HG03571 (cell line): ENCODE results near the gene THSD7A.
A peak's percentile ranks its signal among the peaks of the same experiment; 100 is the strongest.

Source experiments
- ATAC-seq: cut with Tn5 transposase; IDR thresholded peaks from one replicate; pipeline ENCODE4 v1.9.1; 2021; ENCODE audit not compliant: unreplicated experiment

The THSD7A gene

GRCh38 chr7:11638011-11638774 lies 193.8 kb downstream of the THSD7A start:
- no peak for ATAC-seq

DNA sequence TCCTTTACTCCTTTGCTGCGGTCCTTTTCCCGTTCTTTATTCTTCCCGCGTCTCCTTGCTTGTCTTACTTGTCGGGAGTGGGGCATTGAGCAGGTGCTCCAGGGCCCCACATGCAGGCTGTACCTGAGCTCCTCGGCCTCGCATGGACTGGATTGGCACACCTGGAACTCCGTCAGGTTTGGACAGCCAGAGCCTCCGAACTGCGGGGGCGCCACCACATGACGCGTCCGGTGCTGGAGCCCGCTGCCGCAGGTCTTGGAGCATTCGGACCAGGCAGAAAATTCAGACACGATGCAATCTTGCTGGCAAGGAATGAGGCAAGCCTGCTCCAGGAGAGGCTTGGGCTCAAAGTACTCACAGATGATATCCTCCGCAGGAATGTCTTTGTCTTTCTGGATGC lies 195.7 kb downstream of the THSD7A start:
- no peak for ATAC-seq

GRCh38 chr7:11633310-11633709 lies 198.7 kb downstream of the THSD7A start:
- ATAC-seq = no peak

GRCh38 chr7:11630355-11630754 lies 201.6 kb downstream of the THSD7A start:
- no peak for ATAC-seq

- no peak for ATAC-seq
Observed at GRCh38 chr7:11625669-11626068, 206.3 kb downstream of the THSD7A start.

DNA sequence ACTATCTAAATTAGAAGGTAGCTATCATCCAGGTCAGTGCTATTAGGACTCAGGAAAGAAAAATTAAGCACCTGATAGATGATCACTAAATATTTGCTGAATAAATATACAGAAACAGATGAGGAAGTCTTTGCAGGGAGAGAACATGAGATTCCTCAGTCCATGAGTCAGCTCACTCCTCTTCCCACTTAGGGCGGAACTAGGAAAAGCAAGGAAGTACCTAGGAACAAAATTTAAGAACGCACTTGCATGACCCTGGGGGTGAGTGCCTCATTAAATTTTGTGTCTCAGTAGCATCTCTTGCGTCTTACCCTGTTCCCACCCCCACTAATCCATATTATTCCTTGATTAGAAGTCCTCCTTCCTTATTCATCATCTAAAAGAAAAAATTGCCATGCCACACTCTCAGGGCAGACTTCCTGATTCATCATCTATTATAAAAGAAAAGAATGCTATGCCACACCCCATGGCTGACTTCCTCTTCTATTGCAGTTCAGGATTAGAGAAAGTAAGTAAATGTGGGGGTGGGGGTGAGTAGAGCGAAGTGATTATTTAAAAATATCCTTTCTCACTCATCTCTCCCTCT lies 208.8 kb downstream of the THSD7A start:
- ATAC-seq = no peak

DNA sequence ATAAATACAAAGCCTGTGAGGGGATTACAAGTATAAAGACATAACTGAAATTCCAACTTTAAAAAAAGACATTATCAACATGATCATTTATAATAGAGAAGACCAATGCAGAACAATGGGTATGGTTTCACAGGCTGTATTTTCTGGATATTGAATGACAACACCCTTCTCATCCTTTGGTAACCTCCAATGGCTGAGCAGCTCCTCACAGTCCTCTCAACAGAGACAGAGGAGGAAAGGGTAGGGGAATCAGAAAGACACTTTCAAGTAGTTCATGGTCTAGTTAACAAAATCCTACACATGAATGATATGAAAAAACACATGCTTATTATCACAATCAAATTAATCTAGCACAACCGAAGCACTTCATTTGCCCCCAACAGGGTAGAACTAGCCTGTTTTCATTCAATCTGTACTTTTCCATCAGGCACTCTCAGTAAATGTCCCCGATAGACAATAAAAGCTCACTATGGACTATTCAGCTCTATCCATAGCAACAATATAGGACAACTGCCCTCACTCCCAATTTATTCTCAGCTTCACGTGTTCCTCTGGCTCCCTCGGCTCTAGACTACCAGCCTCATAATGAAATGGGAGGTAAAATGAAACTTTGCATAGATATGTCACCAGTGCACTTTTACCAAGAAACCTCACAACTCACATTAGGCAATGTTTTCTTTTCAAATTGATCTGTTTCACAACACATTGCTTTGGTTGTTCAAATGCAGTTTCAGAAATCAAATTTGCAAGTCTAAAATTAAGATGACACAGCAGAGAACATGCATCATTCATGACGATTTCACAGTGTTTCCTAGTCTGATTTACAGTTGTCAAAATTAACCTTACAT lies 211.4 kb downstream of the THSD7A start:
- no peak for ATAC-seq

DNA sequence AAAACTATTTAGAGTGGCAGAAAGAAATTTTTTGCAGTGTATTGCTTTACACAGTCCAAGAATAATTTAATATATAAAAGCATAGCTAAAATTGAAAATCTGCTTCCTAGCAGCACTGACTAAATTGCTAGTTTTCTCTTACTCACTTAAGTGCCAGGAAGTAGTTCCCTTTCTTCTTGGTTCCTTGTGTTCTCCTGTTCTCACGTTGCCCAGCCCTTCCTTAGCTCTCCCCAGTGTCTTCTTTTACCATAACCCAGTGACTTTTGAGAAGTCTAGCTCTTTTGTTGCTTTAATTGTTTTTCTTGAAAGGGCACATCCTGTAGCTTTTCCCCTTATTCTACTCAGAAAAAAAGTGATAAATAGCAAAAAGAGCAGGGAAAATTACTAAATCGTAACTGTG lies 215.5 kb downstream of the THSD7A start:
- ATAC-seq = no peak

DNA sequence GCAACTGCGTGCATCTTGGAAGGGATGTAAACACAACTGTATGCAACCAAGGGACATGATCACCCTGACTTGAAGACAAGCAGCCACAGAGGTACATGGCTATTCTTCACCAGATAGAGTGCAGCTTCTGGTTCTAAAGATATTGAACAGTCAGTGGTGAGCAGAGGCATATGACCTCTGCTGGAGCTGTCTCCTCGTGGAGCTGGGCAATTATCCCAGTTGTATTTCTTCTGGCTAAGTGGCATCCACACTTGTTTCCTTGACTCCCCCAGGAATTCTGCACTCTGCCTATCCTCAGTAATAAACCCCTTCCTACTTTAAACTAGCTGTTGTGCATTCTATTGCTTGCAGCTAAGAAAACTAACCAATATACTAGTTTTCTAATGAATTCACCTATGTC lies 216.8 kb downstream of the THSD7A start:
- no peak for ATAC-seq

- peak; percentile 55 for ATAC-seq
Observed at GRCh38 chr7:11613292-11613930, 218.6 kb downstream of the THSD7A start.

- no peak for ATAC-seq
Observed at GRCh38 chr7:11612737-11613136, 219.3 kb downstream of the THSD7A start.

GRCh38 chr7:11609096-11609670 lies 222.8 kb downstream of the THSD7A start:
- ATAC-seq = no peak

DNA sequence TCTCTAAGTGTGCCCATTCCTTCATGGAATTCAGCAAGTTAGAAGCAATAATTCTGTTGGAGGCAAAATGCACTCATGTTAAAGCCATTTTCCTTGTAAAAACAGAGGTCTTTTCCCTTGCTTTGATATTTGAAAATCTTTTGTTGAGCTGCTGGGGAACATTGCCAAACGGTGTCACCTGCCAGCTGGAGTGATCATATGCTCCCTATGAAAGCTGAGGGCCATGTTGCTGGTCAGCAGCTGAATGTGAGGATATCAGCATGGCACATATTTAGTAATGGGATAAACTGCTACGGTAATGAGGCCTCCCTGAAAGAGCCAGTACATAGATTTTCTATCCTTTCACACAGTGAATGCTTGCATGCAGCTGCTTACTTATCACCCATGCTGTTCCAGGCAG lies 224.3 kb downstream of the THSD7A start:
- no peak for ATAC-seq

DNA sequence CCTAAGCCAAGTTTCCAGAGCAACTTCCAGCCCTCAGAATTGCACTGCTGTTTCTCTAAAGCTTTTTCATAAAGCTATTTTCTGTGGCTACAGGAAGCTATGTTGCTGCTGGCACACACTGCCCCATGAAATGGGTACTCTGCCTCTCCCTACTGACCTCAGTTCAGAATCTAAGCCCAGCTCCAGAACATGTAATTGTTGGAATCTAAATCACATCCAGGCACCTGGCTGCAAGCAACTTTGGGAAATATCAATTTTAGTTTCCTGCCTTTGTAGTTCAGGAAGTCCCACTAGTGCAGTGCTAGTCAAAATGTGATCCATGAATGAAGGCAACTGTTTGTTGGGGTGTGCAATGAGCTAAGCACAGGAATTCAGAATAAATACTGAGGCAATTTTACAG lies 226.2 kb downstream of the THSD7A start:
- no peak for ATAC-seq

GRCh38 chr7:11604505-11604904 lies 227.5 kb downstream of the THSD7A start:
- no peak for ATAC-seq

GRCh38 chr7:11601761-11602160 lies 230.2 kb downstream of the THSD7A start:
- no peak for ATAC-seq

GRCh38 chr7:11593322-11593721 lies 238.7 kb downstream of the THSD7A start:
- no peak for ATAC-seq

- no peak for ATAC-seq
Observed at GRCh38 chr7:11592699-11593098, 239.3 kb downstream of the THSD7A start.

DNA sequence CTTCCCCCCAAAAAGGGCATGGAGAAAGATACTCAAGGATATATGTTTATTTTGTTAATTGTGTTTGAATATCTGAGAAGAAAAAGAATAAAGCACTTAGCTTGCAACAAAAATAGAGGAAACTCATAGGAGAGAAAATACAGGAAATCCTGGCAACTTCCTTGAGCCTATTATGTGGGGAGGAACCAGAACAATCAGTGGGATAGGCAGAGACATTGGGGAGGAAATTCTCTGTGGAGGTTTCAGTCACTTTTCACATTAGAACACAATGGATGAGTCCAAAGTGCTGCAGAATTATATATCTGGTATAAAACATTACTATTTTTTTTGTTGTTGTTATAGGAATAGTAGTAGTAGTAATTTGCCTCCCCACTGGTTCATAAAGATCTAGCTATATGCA lies 240.1 kb downstream of the THSD7A start:
- ATAC-seq = no peak

DNA sequence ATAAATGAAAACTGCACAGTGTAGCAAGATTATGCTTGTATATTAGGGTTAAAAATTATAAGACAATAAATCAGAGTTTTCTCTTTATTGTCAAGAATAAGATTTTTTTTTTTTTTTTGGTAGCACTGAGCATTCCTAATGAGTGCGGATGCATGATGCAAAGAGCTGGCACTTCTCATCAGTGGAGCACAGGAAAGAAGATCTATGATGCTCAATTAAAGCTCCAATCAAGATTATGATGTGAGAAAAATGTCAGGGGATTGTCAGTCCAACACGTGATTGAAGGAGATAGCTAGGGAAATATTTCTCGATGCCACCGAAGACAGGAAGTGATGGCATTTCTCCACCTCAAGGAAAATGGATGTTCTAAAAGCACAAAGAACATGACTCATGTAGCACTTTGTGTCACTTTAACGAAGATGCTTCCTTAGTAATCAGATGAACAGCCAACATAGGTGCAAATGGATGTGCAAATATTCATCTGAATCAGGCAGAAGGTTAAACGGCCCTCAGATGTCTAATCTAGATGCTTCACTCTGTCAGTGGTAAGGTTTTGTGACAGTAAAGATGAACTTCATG lies 240.9 kb downstream of the THSD7A start:
- ATAC-seq = no peak

- no peak for ATAC-seq
Observed at GRCh38 chr7:11589251-11589650, 242.7 kb downstream of the THSD7A start.
